Lower leg skin (tissue), 4 donors: ENCODE measurements around the gene PDP2. TPM values are rescaled to one million over a fixed set of nuclear protein-coding genes. Genes with fewer than 3 reads are reported as not detected.
A peak's percentile ranks its signal among the peaks of the same experiment; 100 is the strongest.

ENCODE experiments used
- DNase-seq, 2 donors: peaks; one replicate each; pipeline ENCODE4 v3.0.0-alpha.2; 2019; ENCODE audit warnings: low spot score in 2 of 2
- H3K4me3 ChIP-seq: fragments of 200-600 bp; sonication (generic); 2 replicates; pipeline ENCODE4 v1.5.1; 2017; ENCODE audit warnings: mild to moderate bottlenecking, low read depth; ENCODE audit not compliant: poor library complexity, severe bottlenecking
- CTCF ChIP-seq, 3 donors: fragments of 450-650 bp; IDR thresholded peaks; one replicate each; pipeline ENCODE4 v1.5.1; 2016; ENCODE audit warnings: antibody characterized with exemption in 3 of 3, mild to moderate bottlenecking in 3 of 3, moderate library complexity in 2 of 3
- POLR2A ChIP-seq, 2 donors: fragments of 450-650 bp; IDR thresholded peaks; one replicate each; pipeline ENCODE4 v1.6.1; 2016 to 2017; ENCODE audit warnings: antibody characterized with exemption in 2 of 2, mild to moderate bottlenecking in 1 of 2, moderate library complexity in 1 of 2
- WGBS, 2 donors: methylation state at CpG; one replicate each; pipeline ENCODE4 v1.1.5; 2018; 5-methylcytosine and 5-hydroxymethylcytosine counted together
- intact Hi-C: fragments of 100-400 bp; cut with DNase I; formaldehyde crosslinking; loops from one replicate; pipeline ENCODE4 v1.15.0; 2023; ENCODE audit warnings: low total_unique reads
- total RNA-seq, 4 donors: library from RNA; depleted of rRNA; stranded (reverse); fragments of >200 nt; gene quantifications; one replicate each; pipeline ENCODE4 v1.1.0, GENCODE V29; 2016

The PDP2 gene
- total RNA-seq, 4 donors from 2014 or later = 3.2 to 8.8 (median 7.2) TPM

DNA sequence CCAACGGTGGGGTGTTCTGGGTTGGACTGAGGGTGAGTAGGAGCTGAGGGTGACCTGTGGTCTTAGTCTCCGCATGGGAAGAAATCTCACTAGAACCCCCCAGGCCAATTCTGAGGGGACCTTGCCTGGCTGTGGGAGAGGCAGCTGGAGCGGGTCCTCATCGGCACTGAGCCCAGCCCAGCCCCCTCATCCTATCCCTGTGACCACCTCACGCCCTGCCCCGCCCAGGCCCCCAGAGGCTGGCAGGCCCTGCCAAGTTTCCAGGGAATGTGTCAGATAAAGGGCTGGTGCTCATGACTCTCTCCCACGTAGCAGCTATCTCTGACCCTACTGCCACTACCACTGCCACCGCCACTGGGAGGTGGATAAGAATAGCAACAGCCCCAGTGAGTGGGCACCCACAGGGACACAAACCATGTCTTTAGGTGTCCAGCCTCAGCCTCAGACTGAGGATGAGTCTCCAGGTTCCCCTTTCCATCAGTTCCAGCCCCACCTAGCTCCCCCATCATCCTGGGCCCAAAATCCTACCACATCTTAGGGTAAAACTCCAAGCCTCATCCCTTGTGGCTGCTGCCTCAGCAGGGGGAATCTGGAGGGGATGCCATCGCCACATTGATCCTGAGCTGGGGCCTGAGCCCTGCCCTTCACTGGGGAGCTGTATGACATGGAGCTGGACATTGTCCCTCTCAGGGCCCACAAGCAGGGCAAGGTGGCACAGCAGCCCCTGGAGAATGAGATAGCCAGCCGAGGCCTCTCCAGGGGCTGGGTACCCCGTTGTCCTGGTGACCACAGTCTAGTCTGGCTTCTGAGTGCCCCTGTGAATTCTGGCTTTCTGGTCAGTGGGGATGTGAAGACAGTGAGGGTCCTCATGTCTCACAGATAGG lies 23.5 kb downstream of the PDP2 start:
- intact Hi-C loops = no loop called here
- DNase-seq = no peak
- H3K4me3 ChIP-seq = no peak overlapping the region
- 73% methylated on average over 5 to 11 of the region's 11 CpGs for WGBS, 2 donors
- TF ChIP-seq CTCF (IDR thresholded peaks at IDR 0.05) (no peak), POLR2A (IDR thresholded peaks at IDR 0.05) (no peak)

GRCh38 chr16:66904428-66904845 lies 24.1 kb downstream of the PDP2 start:
- no peak for DNase-seq
- WGBS, 2 donors = 88 to 89% methylated on average over 12 to 13 of the region's 13 CpGs
- intact Hi-C loops = no loop called here
- TF ChIP-seq CTCF (IDR thresholded peaks at IDR 0.05) = no peak
- no peak for TF ChIP-seq POLR2A (IDR thresholded peaks at IDR 0.05)
- H3K4me3 ChIP-seq = no peak overlapping the region

DNA sequence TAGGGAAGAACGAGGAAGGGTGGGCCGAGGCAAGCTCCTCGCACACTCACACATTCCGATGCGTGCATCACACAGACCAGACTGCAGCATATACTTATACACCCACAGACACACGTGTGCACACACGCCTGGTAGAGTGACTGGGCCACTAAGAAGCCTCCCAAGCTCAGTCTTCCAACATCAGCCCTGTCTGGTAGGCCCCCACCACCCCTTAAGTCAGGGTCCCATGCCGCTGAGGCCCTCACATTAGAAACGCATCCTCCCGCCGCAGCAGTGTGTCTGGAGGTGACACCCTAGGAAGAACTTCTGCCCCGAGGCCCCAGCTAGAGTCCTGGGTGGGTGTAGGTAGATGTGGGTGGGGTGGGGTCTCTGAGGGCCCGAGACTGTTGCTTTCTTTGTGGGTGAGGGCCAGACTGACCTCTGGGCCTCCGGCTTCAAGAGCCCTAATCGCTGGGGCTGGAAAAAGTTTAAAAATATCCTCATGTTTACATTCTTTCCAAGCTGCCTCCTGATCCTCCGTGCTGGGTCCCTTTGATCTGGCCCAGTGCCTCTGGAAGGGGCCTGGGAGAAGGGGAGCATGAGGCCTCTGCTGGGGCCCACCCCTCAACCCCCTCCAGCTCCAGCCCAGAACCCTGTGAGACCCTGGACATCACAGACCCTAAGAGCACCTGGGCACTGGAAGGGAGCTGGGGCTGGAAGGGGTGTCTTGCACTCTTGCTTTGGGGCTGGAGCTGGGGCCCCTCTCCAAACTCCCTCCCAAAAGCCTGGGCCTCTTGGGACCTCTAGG lies 24.7 kb downstream of the PDP2 start:
- intact Hi-C loops = no loop called here
- WGBS, 2 donors = 65 to 75% methylated on average over 15 to 16 of the region's 16 CpGs
- no peak for TF ChIP-seq CTCF (IDR thresholded peaks at IDR 0.05)
- H3K4me3 ChIP-seq = no peak overlapping the region
- peak in 1 of 2 donors; percentile 85 for DNase-seq

DNA sequence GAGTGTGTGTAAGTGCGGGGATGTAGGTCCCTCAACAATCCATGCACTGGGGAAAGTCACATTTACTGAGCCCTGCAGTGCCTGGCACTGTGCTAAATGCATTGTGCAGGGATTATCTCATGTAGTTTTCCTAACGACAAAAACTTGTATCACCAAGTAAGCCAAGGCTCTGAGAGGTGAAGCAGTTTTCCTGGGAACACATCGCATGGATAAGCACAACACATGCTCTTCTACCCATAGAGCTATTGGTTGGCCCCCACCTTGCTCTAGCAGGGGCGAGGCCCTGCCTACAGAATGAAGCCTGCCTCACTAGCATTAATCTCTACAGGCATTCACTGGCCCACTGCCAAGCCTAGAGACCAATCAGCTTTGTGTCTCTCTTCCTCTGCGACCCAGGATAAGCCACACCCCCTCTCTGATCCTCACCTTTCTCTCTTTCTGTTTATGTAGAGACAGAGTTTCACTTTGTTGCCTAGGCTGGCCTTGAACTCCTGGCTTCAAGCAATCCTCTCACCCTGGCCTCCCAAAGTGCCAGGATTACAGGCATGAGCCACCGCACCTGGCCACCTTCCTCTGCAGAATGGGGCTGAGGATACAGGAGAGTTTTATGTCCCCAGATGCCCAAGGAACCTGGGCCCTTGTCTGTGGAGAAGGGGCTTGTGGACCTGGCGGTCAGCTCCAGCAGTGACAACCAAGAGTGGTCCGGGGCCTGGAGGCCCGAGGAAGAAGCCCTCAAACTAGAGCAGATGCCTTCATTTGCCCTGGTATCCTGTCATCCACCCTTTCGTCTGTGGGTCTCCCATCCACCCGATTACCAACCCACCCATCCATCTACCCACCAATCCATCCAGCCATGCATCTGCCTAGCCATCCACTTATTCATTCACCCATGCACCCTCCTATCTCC lies 25.6 kb downstream of the PDP2 start:
- no peak for TF ChIP-seq CTCF (IDR thresholded peaks at IDR 0.05)
- TF ChIP-seq POLR2A (IDR thresholded peaks at IDR 0.05) = no peak
- H3K4me3 ChIP-seq = no peak overlapping the region
- DNase-seq = no peak
- intact Hi-C loops = no loop called here
- 74 to 77% methylated on average over 11 of the region's 11 CpGs for WGBS, 2 donors
